SK-N-SH (cell line): ENCODE measurements around the gene CISD3. TPM values are rescaled to one million over a fixed set of nuclear protein-coding genes. Genes with fewer than 3 reads are reported as not detected.
A peak's percentile ranks its signal among the peaks of the same experiment; 100 is the strongest.

Experiments used
- CTCF ChIA-PET: fragments of 300-600, 350-600 bp; formaldehyde crosslinking; extraction: SDS; loops from one replicate; lab custom pipeline; 2021; lab: Yijun Ruan, JAX
- POLR2A ChIA-PET: fragments of 350-600 bp; sonication (Branson Sonifier 250); formaldehyde crosslinking; extraction: SDS; loops from one replicate; lab custom pipeline; 2020; ENCODE audit warnings: antibody characterized with exemption, inconsistent platforms; lab: Yijun Ruan, JAX
- DNase-seq: peaks from one replicate; pipeline ENCODE4 v3.0.0; 2012
- H2AFZ ChIP-seq: fragments of 200-600 bp; sonication (generic); 2 replicates; pipeline ENCODE4 v1.8.1; 2016; ENCODE audit warnings: antibody characterized with exemption, mild to moderate bottlenecking, low read depth
- H3F3A ChIP-seq: fragments of 200-600 bp; sonication (generic); replicated peaks from 2 replicates; pipeline ENCODE3; 2016; ENCODE audit warnings: antibody characterized with exemption, mild to moderate bottlenecking; ENCODE audit not compliant: insufficient read depth
- H3K27ac ChIP-seq, 2 experiments: fragments of 200-500 bp in 1 of 2; fragments of 200-600 bp in 1 of 2; sonication (Bioruptor generic) in 1 of 2; sonication (generic), shearing (Covaris generic) in 1 of 2; 2 replicates each; pipeline versions ENCODE4 v1.5.1 to v1.6.1; 2014 to 2016; ENCODE audit warnings: low read depth in 2 of 2, inconsistent platforms in 1 of 2, low read length in 1 of 2, mild to moderate bottlenecking in 1 of 2, mixed read lengths in 1 of 2
- H3K27me3 ChIP-seq: fragments of 200-600 bp; sonication (generic), shearing (Covaris generic); 2 replicates; pipeline ENCODE4 v1.6.1; 2016; ENCODE audit warnings: mixed run types; ENCODE audit not compliant: insufficient read depth
- H3K36me3 ChIP-seq, 2 experiments: fragments of 200-500 bp in 1 of 2; fragments of 200-600 bp in 1 of 2; sonication (Bioruptor generic) in 1 of 2; sonication (generic) in 1 of 2; replicated peaks in 1 of 2; 2 replicates each; pipeline versions ENCODE3 to v1.5.1; 2014 to 2016; ENCODE audit warnings: low read length in 1 of 2, mild to moderate bottlenecking in 1 of 2; ENCODE audit not compliant: insufficient read depth in 2 of 2, control insufficient read depth in 1 of 2
- H3K4me1 ChIP-seq, 2 experiments: fragments of 200-500 bp in 1 of 2; fragments of 200-600 bp in 1 of 2; sonication (Bioruptor generic) in 1 of 2; sonication (generic), shearing (Covaris generic) in 1 of 2; 2 replicates each; pipeline versions ENCODE4 v1.5.1 to v1.6.1; 2014 to 2016; ENCODE audit warnings: low read depth in 1 of 2, low read length in 1 of 2, mixed run types in 1 of 2; ENCODE audit not compliant: insufficient read depth in 2 of 2, control insufficient read depth in 1 of 2
- H3K4me2 ChIP-seq: fragments of 200-600 bp; sonication (generic), shearing (Covaris generic); 2 replicates; pipeline ENCODE4 v1.6.1; 2017; ENCODE audit warnings: mixed run types
- H3K4me3 ChIP-seq, 2 experiments: fragments of 200-500 bp in 1 of 2; fragments of 200-600 bp in 1 of 2; sonication (Bioruptor generic) in 1 of 2; sonication (generic), shearing (Covaris generic) in 1 of 2; 2 replicates each; pipeline versions ENCODE4 v1.5.1 to v1.8.1; 2014 to 2016; ENCODE audit warnings: low read depth in 2 of 2, inconsistent platforms in 1 of 2, low read length in 1 of 2, mild to moderate bottlenecking in 1 of 2, mixed read lengths in 1 of 2, moderate library complexity in 1 of 2
- H3K79me2 ChIP-seq: fragments of 200-600 bp; sonication (generic); 2 replicates; pipeline ENCODE4 v1.8.1; 2017; ENCODE audit warnings: mild to moderate bottlenecking; ENCODE audit not compliant: insufficient read depth
- H3K9ac ChIP-seq: fragments of 200-600 bp; sonication (generic); 2 replicates; pipeline ENCODE4 v1.6.1; 2017; ENCODE audit warnings: mixed run types
- H3K9me2 ChIP-seq: fragments of 200-600 bp; sonication (generic); 2 replicates; pipeline ENCODE4 v1.6.1; 2017; ENCODE audit warnings: mixed run types
- H3K9me3 ChIP-seq: fragments of 200-600 bp; sonication (generic); 2 replicates; pipeline ENCODE4 v1.6.1; 2017; ENCODE audit warnings: mixed run types, mild to moderate bottlenecking, moderate library complexity
- H4K20me1 ChIP-seq: fragments of 200-600 bp; sonication (generic); 2 replicates; pipeline ENCODE4 v1.6.1; 2017; ENCODE audit warnings: mild to moderate bottlenecking, mixed run types; ENCODE audit not compliant: insufficient read depth
- FOSL2 ChIP-seq: IDR thresholded peaks from 2 replicates; pipeline ENCODE4 v1.4.0; 2012; ENCODE audit warnings: low read depth, mild to moderate bottlenecking, moderate library complexity, borderline replicate concordance
- RAD21 ChIP-seq: IDR thresholded peaks from 2 replicates; pipeline ENCODE4 v1.6.1; 2012; ENCODE audit warnings: mild to moderate bottlenecking, low read length
- WGBS: methylation state at CpG from one replicate; pipeline ENCODE4 v1.1.6; 2017; ENCODE audit warnings: low lambda C conversion rate; 5-methylcytosine and 5-hydroxymethylcytosine counted together
- polyA plus RNA-seq, 3 experiments: library from polyadenylated mRNA; depleted of rRNA; stranded (reverse); fragments of >200 nt; gene quantifications; 2 replicates each; pipeline ENCODE4 v1.2.3, GENCODE V29; 2012
- TF ChIP-seq, protein P1 (sequence below): IDR thresholded peaks from 2 replicates; pipeline ENCODE4 v1.6.1; 2012; ENCODE audit warnings: mild to moderate bottlenecking, low read depth, low read length, moderate library complexity
- TF ChIP-seq, protein P2 (sequence below): fragments of 200-600 bp; sonication (generic); IDR thresholded peaks from 2 replicates; pipeline ENCODE4 v1.6.1; 2017; ENCODE audit warnings: antibody characterized with exemption, mild to moderate bottlenecking, moderate library complexity

Gene CISD3
- polyA plus RNA-seq, 1 of the 3 experiments (the other 2 are of a cell fraction): 16.5 TPM

DNA sequence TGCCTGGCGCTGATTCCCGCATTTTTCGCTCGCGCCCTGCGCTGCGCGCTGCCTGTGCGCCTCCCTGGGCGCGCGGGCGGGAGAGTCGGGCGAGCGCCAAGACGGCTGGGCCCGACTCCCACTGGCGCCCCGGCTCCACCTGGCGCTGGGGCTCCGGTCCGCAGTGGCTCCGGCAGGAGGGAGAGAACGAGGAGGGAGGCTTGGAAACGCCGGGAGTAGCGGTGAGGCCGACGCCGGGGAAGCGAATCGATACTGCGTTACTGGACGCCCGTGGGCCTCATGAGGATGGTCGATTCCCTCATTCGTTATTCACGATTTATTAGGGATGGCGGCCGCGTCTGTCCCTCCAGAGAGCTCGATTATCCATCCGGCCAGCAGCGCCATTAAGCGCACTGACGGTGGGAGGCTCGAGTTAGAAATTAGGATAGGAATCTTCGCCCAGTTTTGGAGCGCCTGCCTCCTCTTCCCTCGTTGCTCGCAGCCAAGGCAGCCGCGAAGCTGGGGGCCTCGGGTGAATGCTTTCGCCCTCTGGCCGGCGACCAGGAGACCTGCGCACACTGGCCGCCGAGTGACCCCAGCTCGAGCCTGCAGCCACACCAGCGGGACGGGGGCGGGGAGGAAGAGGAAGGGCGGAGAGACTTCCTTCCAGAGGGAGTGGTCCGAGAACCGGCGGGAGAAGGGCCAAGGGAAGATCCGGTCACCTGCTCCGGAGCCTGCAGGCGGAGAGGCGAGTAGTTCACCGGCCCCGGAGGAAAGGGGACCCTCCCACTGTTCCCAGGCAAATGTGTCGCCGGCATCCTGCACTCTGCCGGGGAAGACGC lies 19.3 kb downstream of the CISD3 start (continued):
- TF ChIP-seq, protein P1, sequence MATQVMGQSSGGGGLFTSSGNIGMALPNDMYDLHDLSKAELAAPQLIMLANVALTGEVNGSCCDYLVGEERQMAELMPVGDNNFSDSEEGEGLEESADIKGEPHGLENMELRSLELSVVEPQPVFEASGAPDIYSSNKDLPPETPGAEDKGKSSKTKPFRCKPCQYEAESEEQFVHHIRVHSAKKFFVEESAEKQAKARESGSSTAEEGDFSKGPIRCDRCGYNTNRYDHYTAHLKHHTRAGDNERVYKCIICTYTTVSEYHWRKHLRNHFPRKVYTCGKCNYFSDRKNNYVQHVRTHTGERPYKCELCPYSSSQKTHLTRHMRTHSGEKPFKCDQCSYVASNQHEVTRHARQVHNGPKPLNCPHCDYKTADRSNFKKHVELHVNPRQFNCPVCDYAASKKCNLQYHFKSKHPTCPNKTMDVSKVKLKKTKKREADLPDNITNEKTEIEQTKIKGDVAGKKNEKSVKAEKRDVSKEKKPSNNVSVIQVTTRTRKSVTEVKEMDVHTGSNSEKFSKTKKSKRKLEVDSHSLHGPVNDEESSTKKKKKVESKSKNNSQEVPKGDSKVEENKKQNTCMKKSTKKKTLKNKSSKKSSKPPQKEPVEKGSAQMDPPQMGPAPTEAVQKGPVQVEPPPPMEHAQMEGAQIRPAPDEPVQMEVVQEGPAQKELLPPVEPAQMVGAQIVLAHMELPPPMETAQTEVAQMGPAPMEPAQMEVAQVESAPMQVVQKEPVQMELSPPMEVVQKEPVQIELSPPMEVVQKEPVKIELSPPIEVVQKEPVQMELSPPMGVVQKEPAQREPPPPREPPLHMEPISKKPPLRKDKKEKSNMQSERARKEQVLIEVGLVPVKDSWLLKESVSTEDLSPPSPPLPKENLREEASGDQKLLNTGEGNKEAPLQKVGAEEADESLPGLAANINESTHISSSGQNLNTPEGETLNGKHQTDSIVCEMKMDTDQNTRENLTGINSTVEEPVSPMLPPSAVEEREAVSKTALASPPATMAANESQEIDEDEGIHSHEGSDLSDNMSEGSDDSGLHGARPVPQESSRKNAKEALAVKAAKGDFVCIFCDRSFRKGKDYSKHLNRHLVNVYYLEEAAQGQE: no peak
- TF ChIP-seq, protein P2, sequence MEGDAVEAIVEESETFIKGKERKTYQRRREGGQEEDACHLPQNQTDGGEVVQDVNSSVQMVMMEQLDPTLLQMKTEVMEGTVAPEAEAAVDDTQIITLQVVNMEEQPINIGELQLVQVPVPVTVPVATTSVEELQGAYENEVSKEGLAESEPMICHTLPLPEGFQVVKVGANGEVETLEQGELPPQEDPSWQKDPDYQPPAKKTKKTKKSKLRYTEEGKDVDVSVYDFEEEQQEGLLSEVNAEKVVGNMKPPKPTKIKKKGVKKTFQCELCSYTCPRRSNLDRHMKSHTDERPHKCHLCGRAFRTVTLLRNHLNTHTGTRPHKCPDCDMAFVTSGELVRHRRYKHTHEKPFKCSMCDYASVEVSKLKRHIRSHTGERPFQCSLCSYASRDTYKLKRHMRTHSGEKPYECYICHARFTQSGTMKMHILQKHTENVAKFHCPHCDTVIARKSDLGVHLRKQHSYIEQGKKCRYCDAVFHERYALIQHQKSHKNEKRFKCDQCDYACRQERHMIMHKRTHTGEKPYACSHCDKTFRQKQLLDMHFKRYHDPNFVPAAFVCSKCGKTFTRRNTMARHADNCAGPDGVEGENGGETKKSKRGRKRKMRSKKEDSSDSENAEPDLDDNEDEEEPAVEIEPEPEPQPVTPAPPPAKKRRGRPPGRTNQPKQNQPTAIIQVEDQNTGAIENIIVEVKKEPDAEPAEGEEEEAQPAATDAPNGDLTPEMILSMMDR: no peak
- TF ChIP-seq FOSL2 (no peak), RAD21 (no peak)

DNA sequence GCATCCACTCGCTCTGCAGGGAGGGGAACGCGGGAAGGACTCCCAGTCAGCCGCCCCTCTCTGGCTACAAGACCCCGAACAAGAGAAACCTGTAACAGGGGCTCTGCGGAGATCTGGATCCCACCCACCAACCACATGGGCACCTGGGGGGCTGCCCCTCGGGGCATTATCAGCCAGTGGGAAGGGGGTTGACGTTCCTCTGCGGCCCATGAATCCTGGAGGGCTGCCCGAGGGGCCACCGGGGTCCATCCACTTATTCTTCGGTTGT lies 19.8 kb downstream of the CISD3 start:
- Histone ChIP-seq H3K27ac (peak overlapping the region; percentile 63 to 98), H2AFZ (peak overlapping the region; percentile 61), H3K36me3 (peaks cover 4 to 5% of the 10 kb centered on the region in 2 experiments), H3K4me2 (peak overlapping the region; percentile 100), H3K9me3 (no peaks in the 10 kb centered on the region), H3K4me1 (peaks cover 5 to 35% of the 10 kb centered on the region in 2 experiments; a peak in 1 of 4 replicates), H3K9me2 (no peaks in the 10 kb centered on the region), H3K9ac (peak overlapping the region; percentile 72; the same call in 1 of the 2 replicates), H3K79me2 (peaks cover 67% of the 10 kb centered on the region), H4K20me1 (peaks cover 21% of the 10 kb centered on the region), H3F3A (peaks cover 3% of the 10 kb centered on the region)
- CTCF ChIA-PET: interaction anchor here (0.8 to 1.8 kb wide), 3 partner anchors 15 to 73 kb away, joined by 4 to 11 read pairs (median 4); no protein-coding TSS in a partner anchor
- 4% methylated on average over 11 of the region's 12 CpGs for WGBS
- no peak for DNase-seq
- no peak for TF ChIP-seq FOSL2
- TF ChIP-seq, all 33 proteins: peak for 0
- POLR2A ChIA-PET: interaction anchor here (0.6 to 1.9 kb wide), 2 partner anchors 25 to 45 kb away, joined by 4 to 6 read pairs; partner anchors contain the start of gene MLLT6
- H3K27me3 ChIP-seq: no peaks in the 10 kb centered on the region
- peak overlapping the region; percentile 91 to 93 for H3K4me3 ChIP-seq
